SK-N-MC (cell line): Measurements from ENCODE around the gene LCN15.

Experiments used
- DNase-seq: peaks from one replicate; pipeline ENCODE4 v3.0.0-alpha.2; 2011; ENCODE audit warnings: low read depth, low spot score
- H3K27ac ChIP-seq: fragments of 200-600 bp; sonication (generic); 2 replicates; pipeline ENCODE4 v1.5.1; 2016; ENCODE audit warnings: mixed run types
- H3K36me3 ChIP-seq: fragments of 200-600 bp; sonication (generic); 2 replicates; pipeline ENCODE4 v1.6.1; 2017; ENCODE audit warnings: antibody characterized with exemption, low read length, mixed read lengths; ENCODE audit not compliant: insufficient read depth
- H3K4me3 ChIP-seq: fragments of 200-600 bp; sonication (generic); 2 replicates; pipeline ENCODE4 v1.5.1; 2016
- H3K9ac ChIP-seq: fragments of 200-600 bp; sonication (generic); 2 replicates; pipeline ENCODE4 v1.8.0; 2017; ENCODE audit warnings: mixed run types, mixed read lengths; ENCODE audit not compliant: insufficient read length
- H3K9me3 ChIP-seq: fragments of 200-600 bp; sonication (generic); 2 replicates; pipeline ENCODE4 v1.6.1; 2017; ENCODE audit warnings: low read depth, mild to moderate bottlenecking, antibody characterized with exemption, low read length, moderate library complexity, mixed read lengths
- EZH2 ChIP-seq: fragments of 200-600 bp; sonication (generic); IDR thresholded peaks from one replicate; pipeline ENCODE4 v1.6.1; 2017; ENCODE audit warnings: antibody characterized with exemption
- FOXP2 ChIP-seq: optimal IDR thresholded peaks from 2 replicates; pipeline ENCODE3; 2011; ENCODE audit warnings: mild to moderate bottlenecking, moderate library complexity; ENCODE audit not compliant: insufficient read depth; ENCODE audit errors: extremely low read length, control extremely low read depth
- POLR2AphosphoS5 ChIP-seq: IDR thresholded peaks from 2 replicates; pipeline ENCODE4 v1.6.1; 2012; ENCODE audit warnings: mild to moderate bottlenecking, low read depth, low read length, borderline replicate concordance

LCN15 gene

GRCh38 chr9:136729926-136730325, 34.4 kb downstream of the LCN15 start:
- no peak for DNase-seq
- Histone ChIP-seq H3K9me3 (no peaks in the 10 kb centered on the region), H3K36me3 (peaks cover 21% of the 10 kb centered on the region), H3K27ac (no peak overlapping the region), H3K9ac (peak overlapping the region; percentile 98), H3K4me3 (peak overlapping the region; percentile 82; the same call in 1 of the 2 replicates)
- TF ChIP-seq EZH2 (no peak), FOXP2 (no peak), POLR2AphosphoS5 (no peak)

- 0 out of 2 replicates have a peak, but pooled peaks have one; percentile 42 for TF ChIP-seq POLR2AphosphoS5
- TF ChIP-seq EZH2 = no peak
- no peak for TF ChIP-seq FOXP2
- Histone ChIP-seq H3K36me3 (peaks cover 29% of the 10 kb centered on the region), H3K9me3 (no peaks in the 10 kb centered on the region), H3K9ac (peak overlapping the region; percentile 98), H3K27ac (peak overlapping the region; percentile 74; the same call in 1 of the 2 replicates), H3K4me3 (peak overlapping the region; percentile 82)
- DNase-seq = no peak
Measured at GRCh38 chr9:136729144-136729543, 35.2 kb downstream of the LCN15 start.

- peaks cover 34% of the 10 kb centered on the region for H3K36me3 ChIP-seq
- no peaks in the 10 kb centered on the region for H3K9me3 ChIP-seq
- H3K4me3 ChIP-seq = peak overlapping the region; percentile 82
- peak overlapping the region; percentile 98 for H3K9ac ChIP-seq
- no peak for DNase-seq
- H3K27ac ChIP-seq = peak overlapping the region; percentile 74
- TF ChIP-seq FOXP2 = no peak
Measured at GRCh38 chr9:136728548-136729123, 35.7 kb downstream of the LCN15 start.

GRCh38 chr9:136728080-136728547, 36.2 kb downstream of the LCN15 start:
- DNase-seq = no peak
- Histone ChIP-seq H3K36me3 (peaks cover 39% of the 10 kb centered on the region), H3K9ac (peak overlapping the region; percentile 98), H3K27ac (peak overlapping the region; percentile 74), H3K9me3 (no peaks in the 10 kb centered on the region), H3K4me3 (peak overlapping the region; percentile 82)
- TF ChIP-seq POLR2AphosphoS5 (peak; percentile 98), FOXP2 (no peak), EZH2 (no peak)

- TF ChIP-seq EZH2 = no peak
- TF ChIP-seq POLR2AphosphoS5 = no peak
- no peak for TF ChIP-seq FOXP2
- DNase-seq = no peak
- Histone ChIP-seq H3K9ac (peak overlapping the region; percentile 98), H3K27ac (peak overlapping the region; percentile 25), H3K36me3 (peaks cover 40% of the 10 kb centered on the region), H3K4me3 (peak overlapping the region; percentile 82), H3K9me3 (no peaks in the 10 kb centered on the region)
Measured at GRCh38 chr9:136726631-136727191, 37.6 kb downstream of the LCN15 start.

- H3K9ac ChIP-seq = peak overlapping the region; percentile 98
- H3K4me3 ChIP-seq = peak overlapping the region; percentile 82
- H3K36me3 ChIP-seq = peaks cover 40% of the 10 kb centered on the region
- TF ChIP-seq FOXP2 (no peak), POLR2AphosphoS5 (no peak), EZH2 (no peak)
- DNase-seq = no peak
- H3K9me3 ChIP-seq = no peaks in the 10 kb centered on the region
- H3K27ac ChIP-seq = peak overlapping the region; percentile 25
Measured at GRCh38 chr9:136726118-136726517, 38.2 kb downstream of the LCN15 start.

- no peak for DNase-seq
- Histone ChIP-seq H3K9me3 (no peaks in the 10 kb centered on the region), H3K36me3 (peaks cover 40% of the 10 kb centered on the region), H3K4me3 (peak overlapping the region; percentile 82), H3K9ac (peak overlapping the region; percentile 98), H3K27ac (peak overlapping the region; percentile 25; the same call in 1 of the 2 replicates)
- TF ChIP-seq POLR2AphosphoS5 (no peak), FOXP2 (no peak), EZH2 (no peak)
Measured at GRCh38 chr9:136725612-136726011, 38.7 kb downstream of the LCN15 start.

GRCh38 chr9:136724772-136725171, 39.5 kb downstream of the LCN15 start:
- H3K36me3 ChIP-seq = peaks cover 40% of the 10 kb centered on the region
- H3K27ac ChIP-seq = peak overlapping the region; percentile 67
- no peak for DNase-seq
- no peak overlapping the region for H3K9ac ChIP-seq
- no peaks in the 10 kb centered on the region for H3K9me3 ChIP-seq
- TF ChIP-seq EZH2 (no peak), FOXP2 (no peak), POLR2AphosphoS5 (no peak)
- no peak overlapping the region for H3K4me3 ChIP-seq

- no peak for TF ChIP-seq FOXP2
- Histone ChIP-seq H3K36me3 (peaks cover 40% of the 10 kb centered on the region), H3K4me3 (no peak overlapping the region), H3K27ac (peak overlapping the region; percentile 67), H3K9me3 (no peaks in the 10 kb centered on the region), H3K9ac (no peak overlapping the region)
- no peak for DNase-seq
Measured at GRCh38 chr9:136723989-136724388, 40.3 kb downstream of the LCN15 start.
